ENCODE results near the gene MTHFD1. TPM values are rescaled to one million over a fixed set of nuclear protein-coding genes. Genes with fewer than 3 reads are reported as not detected.
A peak's percentile ranks its signal among the peaks of the same experiment; 100 is the strongest.

The MTHFD1 gene
- total and polyA plus RNA-seq, 2 donors = 18.8 to 38.3 TPM

DNA sequence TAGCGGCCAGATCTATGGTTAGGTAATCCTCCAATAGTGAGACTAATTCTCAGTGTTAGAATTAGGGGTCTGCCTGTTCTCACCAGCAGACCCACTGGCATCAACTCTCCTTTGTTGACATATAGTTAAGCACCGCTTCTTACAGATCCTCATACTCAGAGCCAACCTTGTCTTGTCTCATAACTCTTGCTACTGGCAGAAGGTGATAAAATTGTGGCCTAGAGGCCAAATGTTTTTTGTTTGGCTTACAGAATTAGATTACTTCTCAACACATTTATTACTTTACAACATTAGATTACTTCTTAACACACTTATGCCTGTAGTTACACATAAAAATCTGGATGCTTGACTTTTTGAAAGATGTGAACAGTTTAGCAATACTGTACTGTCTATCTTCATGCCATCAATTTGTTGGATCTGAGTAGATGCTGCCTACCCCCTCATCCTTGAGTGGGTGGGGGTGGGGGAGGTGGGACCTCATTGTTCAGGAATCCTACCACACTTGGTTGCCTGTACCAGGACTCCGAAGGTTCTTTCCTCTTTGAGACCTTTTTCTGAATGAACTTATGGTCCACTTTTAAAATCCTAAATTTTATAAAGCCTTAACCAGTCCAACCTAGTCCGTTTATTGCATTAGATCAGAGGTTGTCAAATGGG, 7.0 kb downstream of the MTHFD1 start:
- H3K27me3 ChIP-seq (ENCODE audit: control insufficient read depth in 2 of 2, insufficient read depth in 1 of 2, low read length in 1 of 2) = no peaks in the 10 kb centered on the region
- no peaks in the 10 kb centered on the region for H3K9me3 ChIP-seq (ENCODE audit: control insufficient read depth in 2 of 2, insufficient read depth in 1 of 2, low read length in 1 of 2)
- no peak overlapping the region for H3K4me3 ChIP-seq (ENCODE audit: low read length in 2 of 2)
- no peak overlapping the region for H3K27ac ChIP-seq (ENCODE audit: low read depth in 1 of 2, low read length in 1 of 2)
- WGBS = 97% methylated on average over 4 of the region's 4 CpGs
- H3K4me1 ChIP-seq (ENCODE audit: control insufficient read depth in 2 of 2, insufficient read depth in 2 of 2, low read length in 2 of 2) = no peaks in the 10 kb centered on the region
- DNase-seq (ENCODE audit: low read depth in 6 of 9, low spot score in 9 of 9) = no peak
- no peaks in the 10 kb centered on the region for H3K36me3 ChIP-seq (ENCODE audit: control insufficient read depth in 2 of 2, insufficient read depth in 2 of 2, low read length in 1 of 2)

GRCh38 chr14:64400829-64401459, 12.8 kb downstream of the MTHFD1 start:
- Histone ChIP-seq H3K36me3 (ENCODE audit: control insufficient read depth in 2 of 2, insufficient read depth in 2 of 2, low read length in 1 of 2) (peaks cover 0 to 16% of the 10 kb centered on the region in 2 donors), H3K27me3 (ENCODE audit: control insufficient read depth in 2 of 2, insufficient read depth in 1 of 2, low read length in 1 of 2) (no peaks in the 10 kb centered on the region), H3K27ac (ENCODE audit: low read depth in 1 of 2, low read length in 1 of 2) (peak overlapping the region in 1 of 2 donors; percentile 13), H3K4me1 (ENCODE audit: control insufficient read depth in 2 of 2, insufficient read depth in 2 of 2, low read length in 2 of 2) (no peaks in the 10 kb centered on the region), H3K4me3 (ENCODE audit: low read length in 2 of 2) (no peak overlapping the region), H3K9me3 (ENCODE audit: control insufficient read depth in 2 of 2, insufficient read depth in 1 of 2, low read length in 1 of 2) (no peaks in the 10 kb centered on the region)
- no peak for DNase-seq (ENCODE audit: low read depth in 6 of 9, low spot score in 9 of 9)
- 94% methylated on average over 6 of the region's 6 CpGs for WGBS

- Histone ChIP-seq H3K27me3 (ENCODE audit: control insufficient read depth in 2 of 2, insufficient read depth in 1 of 2, low read length in 1 of 2) (no peaks in the 10 kb centered on the region), H3K9me3 (ENCODE audit: control insufficient read depth in 2 of 2, insufficient read depth in 1 of 2, low read length in 1 of 2) (no peaks in the 10 kb centered on the region), H3K4me1 (ENCODE audit: control insufficient read depth in 2 of 2, insufficient read depth in 2 of 2, low read length in 2 of 2) (no peaks in the 10 kb centered on the region), H3K4me3 (ENCODE audit: low read length in 2 of 2) (no peak overlapping the region), H3K36me3 (ENCODE audit: control insufficient read depth in 2 of 2, insufficient read depth in 2 of 2, low read length in 1 of 2) (peaks cover 0 to 20% of the 10 kb centered on the region in 2 donors), H3K27ac (ENCODE audit: low read depth in 1 of 2, low read length in 1 of 2) (no peak overlapping the region)
- WGBS = 94% methylated on average over 1 of the region's 1 CpG
- no peak for DNase-seq (ENCODE audit: low read depth in 6 of 9, low spot score in 9 of 9)
Measured at GRCh38 chr14:64401949-64402348, 13.8 kb downstream of the MTHFD1 start.

- Histone ChIP-seq H3K27ac (ENCODE audit: low read depth in 1 of 2, low read length in 1 of 2) (no peak overlapping the region), H3K27me3 (ENCODE audit: control insufficient read depth in 2 of 2, insufficient read depth in 1 of 2, low read length in 1 of 2) (no peaks in the 10 kb centered on the region), H3K36me3 (ENCODE audit: control insufficient read depth in 2 of 2, insufficient read depth in 2 of 2, low read length in 1 of 2) (peaks cover 0 to 20% of the 10 kb centered on the region in 2 donors), H3K4me1 (ENCODE audit: control insufficient read depth in 2 of 2, insufficient read depth in 2 of 2, low read length in 2 of 2) (no peaks in the 10 kb centered on the region), H3K4me3 (ENCODE audit: low read length in 2 of 2) (no peak overlapping the region), H3K9me3 (ENCODE audit: control insufficient read depth in 2 of 2, insufficient read depth in 1 of 2, low read length in 1 of 2) (no peaks in the 10 kb centered on the region)
- 98% methylated on average over 4 of the region's 4 CpGs for WGBS
- DNase-seq (ENCODE audit: low read depth in 6 of 9, low spot score in 9 of 9) = no peak
Measured at GRCh38 chr14:64405295-64405694, 17.1 kb downstream of the MTHFD1 start.

- DNase-seq (ENCODE audit: low read depth in 6 of 9, low spot score in 9 of 9) = no peak
- H3K27ac ChIP-seq (ENCODE audit: low read depth in 1 of 2, low read length in 1 of 2) = no peak overlapping the region
- WGBS = 97% methylated on average over 2 of the region's 2 CpGs
- H3K27me3 ChIP-seq (ENCODE audit: control insufficient read depth in 2 of 2, insufficient read depth in 1 of 2, low read length in 1 of 2) = no peaks in the 10 kb centered on the region
- no peaks in the 10 kb centered on the region for H3K9me3 ChIP-seq (ENCODE audit: control insufficient read depth in 2 of 2, insufficient read depth in 1 of 2, low read length in 1 of 2)
- no peaks in the 10 kb centered on the region for H3K4me1 ChIP-seq (ENCODE audit: control insufficient read depth in 2 of 2, insufficient read depth in 2 of 2, low read length in 2 of 2)
- H3K4me3 ChIP-seq (ENCODE audit: low read length in 2 of 2) = no peak overlapping the region
- peaks cover 0 to 37% of the 10 kb centered on the region in 2 donors for H3K36me3 ChIP-seq (ENCODE audit: control insufficient read depth in 2 of 2, insufficient read depth in 2 of 2, low read length in 1 of 2)
Measured at GRCh38 chr14:64407329-64407728, 19.2 kb downstream of the MTHFD1 start.

DNA sequence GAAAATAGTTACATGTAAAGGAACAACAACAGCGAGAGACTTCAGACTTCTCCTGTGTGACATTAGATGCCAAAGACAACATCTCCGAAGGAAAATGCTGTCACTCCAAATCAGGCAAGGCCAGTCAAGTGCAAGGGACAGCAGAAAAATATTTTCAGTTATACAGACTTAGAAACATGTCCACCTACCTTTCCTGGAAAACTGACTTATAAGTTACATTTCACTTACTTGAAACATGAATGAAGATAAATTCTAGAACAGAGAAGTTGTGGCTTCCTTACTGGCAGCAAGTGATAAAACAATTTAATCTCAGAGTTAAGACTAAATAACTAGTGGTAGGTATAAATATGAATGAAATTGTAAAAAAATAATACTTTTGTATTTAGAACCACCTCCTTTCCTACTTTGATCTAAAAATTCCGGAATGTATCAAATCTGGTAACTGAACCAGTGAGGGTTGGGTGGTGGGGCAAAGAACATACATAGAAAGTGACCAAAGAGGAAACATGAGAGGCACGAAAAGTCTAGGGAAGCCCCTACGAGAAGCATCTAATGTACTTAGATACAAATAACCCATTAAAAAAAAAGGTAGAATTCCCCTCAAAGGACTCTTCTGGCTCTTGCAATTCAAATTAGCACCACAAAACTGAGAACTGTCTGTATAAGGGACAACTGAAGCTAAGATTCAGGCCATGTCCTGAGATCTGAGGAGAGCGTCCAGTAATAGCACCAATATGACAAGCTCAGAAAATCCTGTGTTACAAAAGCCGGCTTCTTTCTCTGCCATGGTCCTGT, 21.2 kb downstream of the MTHFD1 start:
- WGBS = 90% methylated on average over 7 of the region's 7 CpGs
- no peaks in the 10 kb centered on the region for H3K9me3 ChIP-seq (ENCODE audit: control insufficient read depth in 2 of 2, insufficient read depth in 1 of 2, low read length in 1 of 2)
- no peak overlapping the region for H3K4me3 ChIP-seq (ENCODE audit: low read length in 2 of 2)
- H3K27ac ChIP-seq (ENCODE audit: low read depth in 1 of 2, low read length in 1 of 2) = no peak overlapping the region
- no peaks in the 10 kb centered on the region for H3K27me3 ChIP-seq (ENCODE audit: control insufficient read depth in 2 of 2, insufficient read depth in 1 of 2, low read length in 1 of 2)
- H3K36me3 ChIP-seq (ENCODE audit: control insufficient read depth in 2 of 2, insufficient read depth in 2 of 2, low read length in 1 of 2) = peaks cover 3 to 36% of the 10 kb centered on the region in 2 donors
- DNase-seq (ENCODE audit: low read depth in 6 of 9, low spot score in 9 of 9) = no peak
- H3K4me1 ChIP-seq (ENCODE audit: control insufficient read depth in 2 of 2, insufficient read depth in 2 of 2, low read length in 2 of 2) = no peaks in the 10 kb centered on the region

DNA sequence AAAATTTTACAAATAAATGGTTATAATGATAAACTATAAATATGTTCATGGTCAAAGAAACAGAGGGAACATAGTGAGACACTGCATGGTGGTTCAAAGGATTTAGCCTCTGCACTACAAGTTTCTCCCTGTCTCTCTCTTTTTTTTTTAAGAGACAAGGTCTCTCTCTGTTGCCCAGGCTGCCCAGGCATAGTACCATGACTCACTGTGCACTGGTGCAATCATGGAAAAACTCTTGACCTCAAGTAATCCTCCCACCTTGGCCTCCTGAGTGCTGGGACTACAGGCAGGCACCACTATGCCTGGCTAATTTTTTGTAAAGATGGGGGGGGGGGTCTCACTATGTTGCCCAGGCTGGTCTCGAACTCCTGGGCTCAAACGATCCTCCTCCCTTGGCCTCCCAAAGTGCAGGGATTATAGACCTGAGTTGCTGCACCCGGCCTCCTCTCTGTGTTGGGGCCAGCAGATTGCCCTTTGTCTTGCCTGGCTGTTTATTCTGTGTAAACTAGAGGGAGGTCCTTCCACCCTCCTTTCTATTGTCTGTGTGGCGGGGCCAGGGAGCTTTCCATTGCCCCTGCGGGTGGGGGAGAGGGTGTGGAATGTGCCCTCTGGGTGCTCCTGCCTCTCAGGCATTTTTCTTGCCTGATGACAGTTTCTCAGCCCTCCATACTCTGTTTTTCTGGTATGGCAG, 22.1 kb downstream of the MTHFD1 start:
- WGBS = 99% methylated on average over 5 of the region's 5 CpGs
- no peaks in the 10 kb centered on the region for H3K4me1 ChIP-seq (ENCODE audit: control insufficient read depth in 2 of 2, insufficient read depth in 2 of 2, low read length in 2 of 2)

DNA sequence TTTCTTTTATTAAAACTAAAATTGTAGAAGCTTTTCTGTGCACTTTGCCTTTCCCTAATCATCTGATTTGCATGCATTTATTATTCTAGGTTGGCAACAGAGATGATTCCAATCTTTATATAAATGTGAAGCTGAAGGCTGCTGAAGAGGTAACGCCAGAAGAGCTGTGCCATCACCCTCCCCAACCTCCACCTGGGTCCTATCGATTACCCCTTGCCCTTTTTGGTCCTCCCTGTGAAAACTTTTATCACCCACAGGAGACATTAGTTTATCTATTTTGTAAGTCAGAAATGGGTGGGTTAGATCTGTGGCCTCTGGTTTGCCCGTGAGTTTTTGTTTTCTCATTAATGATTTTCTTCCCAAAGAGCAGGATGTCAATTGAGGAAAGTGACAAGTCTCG, 22.8 kb downstream of the MTHFD1 start:
- H3K4me3 ChIP-seq (ENCODE audit: low read length in 2 of 2) = no peak overlapping the region
- peaks cover 12 to 36% of the 10 kb centered on the region in 2 donors for H3K36me3 ChIP-seq (ENCODE audit: control insufficient read depth in 2 of 2, insufficient read depth in 2 of 2, low read length in 1 of 2)
- no peaks in the 10 kb centered on the region for H3K9me3 ChIP-seq (ENCODE audit: control insufficient read depth in 2 of 2, insufficient read depth in 1 of 2, low read length in 1 of 2)
- WGBS = 97% methylated on average over 4 of the region's 4 CpGs
- H3K27ac ChIP-seq (ENCODE audit: low read depth in 1 of 2, low read length in 1 of 2) = no peak overlapping the region
- H3K27me3 ChIP-seq (ENCODE audit: control insufficient read depth in 2 of 2, insufficient read depth in 1 of 2, low read length in 1 of 2) = no peaks in the 10 kb centered on the region
- DNase-seq (ENCODE audit: low read depth in 6 of 9, low spot score in 9 of 9) = no peak
- no peaks in the 10 kb centered on the region for H3K4me1 ChIP-seq (ENCODE audit: control insufficient read depth in 2 of 2, insufficient read depth in 2 of 2, low read length in 2 of 2)

More for the DNA sequence above, 22.1 kb downstream of the MTHFD1 start:
- Histone ChIP-seq H3K4me3 (ENCODE audit: low read length in 2 of 2) (no peak overlapping the region), H3K27ac (ENCODE audit: low read depth in 1 of 2, low read length in 1 of 2) (no peak overlapping the region), H3K36me3 (ENCODE audit: control insufficient read depth in 2 of 2, insufficient read depth in 2 of 2, low read length in 1 of 2) (peaks cover 4 to 35% of the 10 kb centered on the region in 2 donors), H3K9me3 (ENCODE audit: control insufficient read depth in 2 of 2, insufficient read depth in 1 of 2, low read length in 1 of 2) (no peaks in the 10 kb centered on the region), H3K27me3 (ENCODE audit: control insufficient read depth in 2 of 2, insufficient read depth in 1 of 2, low read length in 1 of 2) (no peaks in the 10 kb centered on the region)
- DNase-seq (ENCODE audit: low read depth in 6 of 9, low spot score in 9 of 9) = no peak

All from thymus (tissue), 11 donors.